ENCODE measurements around the gene IL1A.
"Not testable (repeated sequence)": the region's sequence is repeated elsewhere in the genome, so short reads cannot be mapped to it uniquely, and the experiment has no call there.

IL1A gene, protein sequence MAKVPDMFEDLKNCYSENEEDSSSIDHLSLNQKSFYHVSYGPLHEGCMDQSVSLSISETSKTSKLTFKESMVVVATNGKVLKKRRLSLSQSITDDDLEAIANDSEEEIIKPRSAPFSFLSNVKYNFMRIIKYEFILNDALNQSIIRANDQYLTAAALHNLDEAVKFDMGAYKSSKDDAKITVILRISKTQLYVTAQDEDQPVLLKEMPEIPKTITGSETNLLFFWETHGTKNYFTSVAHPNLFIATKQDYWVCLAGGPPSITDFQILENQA

DNA sequence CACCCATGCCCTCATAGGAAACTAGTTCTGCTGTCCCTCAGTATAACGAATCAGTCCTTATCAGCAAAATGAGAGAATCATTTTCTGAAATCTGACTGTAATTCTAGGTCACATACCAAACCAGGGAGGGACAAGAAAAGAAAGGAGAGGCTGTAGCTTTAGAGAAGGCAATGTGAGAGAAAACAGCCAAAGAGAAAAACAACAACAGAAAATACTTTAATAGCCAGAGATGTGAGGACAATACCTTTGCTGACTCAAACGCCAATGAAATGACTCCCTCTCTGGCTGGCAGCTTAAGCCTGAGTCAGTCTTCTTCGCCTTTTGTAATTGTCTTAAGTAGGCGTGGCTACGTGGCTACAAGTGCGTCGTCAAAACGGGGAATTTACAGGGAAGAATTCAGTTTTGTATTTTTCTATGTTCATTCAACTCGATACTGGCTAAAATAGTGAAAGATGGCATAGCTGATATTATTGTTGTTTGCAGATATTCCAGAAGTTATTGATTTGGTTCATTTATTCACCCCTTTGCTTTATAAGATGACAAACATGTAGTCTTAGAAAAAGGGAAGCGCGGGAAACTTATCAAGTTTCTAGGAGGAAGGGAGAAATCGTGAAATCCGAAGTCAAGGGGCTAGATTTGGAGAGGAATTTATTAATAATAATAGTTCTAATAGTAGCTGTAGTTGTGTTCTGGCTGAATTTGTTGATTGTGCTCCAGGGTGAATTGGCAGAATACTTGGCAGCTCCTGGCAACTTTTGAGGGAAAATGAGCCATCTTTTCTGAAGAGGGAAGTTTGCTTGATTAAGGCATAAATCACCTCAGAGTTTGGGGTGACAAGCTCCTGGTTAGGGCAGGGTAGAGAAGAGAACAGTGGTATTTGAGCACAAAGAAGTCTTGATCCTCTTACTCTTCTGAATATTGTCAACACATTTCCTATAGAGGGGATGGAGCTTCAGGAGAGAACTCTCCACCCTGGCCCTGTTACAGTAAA lies at the start of gene IL1A:
IL1A (minus strand) TSS at position 295 of the 991 bp plus-strand sequence. CDS start 723 bp downstream, outside the sequence.
- DNase-seq (ENCODE audit: low spot score) = no peak

DNA sequence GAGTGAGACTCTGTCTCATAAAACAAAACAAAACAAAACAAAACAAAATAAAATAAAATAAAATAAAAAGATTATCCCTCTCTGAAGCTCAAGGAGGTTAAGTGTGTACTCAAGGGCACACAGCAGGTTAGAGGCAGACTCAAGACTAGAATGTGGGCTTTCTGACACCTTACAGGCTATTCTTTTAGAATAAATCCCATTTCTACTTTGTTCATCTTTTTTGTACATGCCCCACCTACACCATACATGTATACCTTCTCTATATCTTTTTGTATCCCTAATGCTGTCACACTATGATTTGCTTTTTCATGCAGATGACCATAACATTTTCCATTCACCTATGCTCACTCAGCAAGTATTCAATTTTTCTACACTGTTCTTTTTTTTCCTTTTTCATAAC lies 49.7 kb upstream of the IL1A start:
- DNase-seq (ENCODE audit: low spot score) = no peak

DNA sequence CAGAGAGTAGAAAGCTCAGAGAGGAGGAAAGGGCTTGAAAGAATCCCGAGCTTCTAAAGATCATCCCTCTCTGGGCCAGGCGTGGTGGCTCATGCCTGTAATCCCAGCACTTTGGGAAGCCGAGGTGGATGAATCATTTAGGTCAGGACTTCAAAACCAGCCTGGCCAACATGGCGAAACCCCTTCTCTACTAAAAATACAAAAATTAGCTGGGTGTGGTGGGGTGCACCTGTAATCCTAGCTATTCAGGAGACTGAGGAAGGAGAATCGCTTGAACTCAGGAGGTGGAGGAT lies 49.3 kb upstream of the IL1A start:
- DNase-seq (ENCODE audit: low spot score) = not testable (repeated sequence)

- DNase-seq (ENCODE audit: low spot score) = no peak
These were observed 48.7 kb upstream of the IL1A start for GRCh38 chr2:112832841-112833638.

GRCh38 chr2:112831946-112832840 lies 47.9 kb upstream of the IL1A start:
- no peak for DNase-seq (ENCODE audit: low spot score)

DNA sequence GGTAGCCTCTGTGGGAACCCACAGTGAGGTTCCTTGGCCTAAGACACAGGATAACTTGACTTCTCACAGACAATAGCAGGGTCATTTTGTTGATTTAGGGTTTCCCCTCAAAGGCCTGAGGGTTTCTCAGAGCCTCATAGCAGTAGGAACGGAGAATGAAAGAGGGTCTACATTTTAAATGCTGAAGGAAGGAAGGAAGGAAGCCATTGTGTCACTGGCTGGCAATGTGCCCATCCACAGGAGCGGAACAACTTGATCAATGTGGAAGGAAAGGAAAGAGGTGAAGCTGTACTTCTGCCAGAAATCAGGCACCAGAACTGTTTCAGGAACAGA lies 47.2 kb upstream of the IL1A start:
- DNase-seq (ENCODE audit: low spot score) = no peak

- no peak for DNase-seq (ENCODE audit: low spot score)
These were observed 46.6 kb upstream of the IL1A start for GRCh38 chr2:112830682-112831512.

DNA sequence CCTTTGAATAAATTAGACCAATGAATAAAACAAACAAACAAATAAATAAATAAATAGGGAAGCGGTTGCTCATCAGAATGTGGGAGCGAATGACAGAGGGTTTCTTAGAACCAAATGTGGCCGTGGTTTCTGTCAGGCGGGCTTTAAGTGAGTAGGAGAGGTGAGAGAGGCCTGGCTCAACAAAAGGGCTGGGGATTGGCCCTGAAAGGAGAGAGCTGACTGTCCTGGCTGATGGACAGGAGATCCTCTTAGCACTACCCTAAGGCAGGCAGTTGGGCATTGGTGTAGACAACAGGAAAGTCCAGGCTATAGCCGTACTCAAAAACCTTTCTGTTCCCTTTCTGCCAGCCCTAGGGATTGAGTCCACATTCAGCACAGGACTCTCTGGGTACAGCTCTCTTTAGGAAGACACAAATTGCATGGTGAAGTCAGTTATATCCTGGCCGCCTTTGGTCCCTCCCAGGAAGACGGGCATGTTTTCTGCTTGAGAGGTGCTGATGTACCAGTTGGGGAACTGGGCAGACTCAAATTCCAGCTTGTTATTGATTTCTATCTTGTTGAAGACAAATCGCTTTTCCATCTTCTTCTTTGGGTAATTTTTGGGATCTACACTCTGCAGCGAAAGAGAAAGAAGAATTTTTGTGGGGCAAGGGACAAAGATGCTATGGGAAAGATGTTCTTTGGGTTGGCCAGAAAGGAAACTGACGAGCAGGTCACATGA lies 45.8 kb upstream of the IL1A start:
- no peak for DNase-seq (ENCODE audit: low spot score)

GRCh38 chr2:112829101-112829960 lies 45.0 kb upstream of the IL1A start:
- no peak for DNase-seq (ENCODE audit: low spot score)

DNA sequence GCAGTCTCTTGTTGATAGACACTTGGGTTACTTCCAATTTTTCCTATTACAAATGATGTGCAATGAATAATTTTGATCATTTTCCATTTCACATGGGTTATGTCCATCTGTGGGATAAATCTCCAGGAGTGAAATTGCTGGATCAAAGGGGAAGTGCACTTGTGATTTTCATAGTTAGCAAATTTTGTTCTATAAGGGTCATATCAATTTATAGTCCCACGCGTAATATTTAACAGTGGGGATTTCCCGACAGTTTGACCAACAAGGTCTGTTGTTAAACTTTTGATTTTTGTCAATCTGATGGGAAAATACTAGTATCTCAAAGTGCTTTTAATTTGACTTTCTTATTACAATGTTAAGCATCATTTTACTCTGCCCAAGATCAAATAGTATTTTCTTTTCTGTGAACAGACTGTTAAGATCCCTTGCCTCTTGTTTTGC lies 44.0 kb upstream of the IL1A start:
- DNase-seq (ENCODE audit: low spot score) = no peak

GRCh38 chr2:112827604-112828185 lies 43.4 kb upstream of the IL1A start:
- no peak for DNase-seq (ENCODE audit: low spot score)

GRCh38 chr2:112827009-112827408 lies 42.7 kb upstream of the IL1A start:
- no peak for DNase-seq (ENCODE audit: low spot score)

- DNase-seq (ENCODE audit: low spot score) = no peak
These were observed 41.4 kb upstream of the IL1A start for GRCh38 chr2:112825706-112826105.

- DNase-seq (ENCODE audit: low spot score) = no peak
These were observed 40.4 kb upstream of the IL1A start for GRCh38 chr2:112824694-112825085.

- no peak for DNase-seq (ENCODE audit: low spot score)
These were observed 37.4 kb upstream of the IL1A start for GRCh38 chr2:112821682-112822081.

GRCh38 chr2:112821142-112821541 lies 36.8 kb upstream of the IL1A start:
- DNase-seq (ENCODE audit: low spot score) = no peak

DNA sequence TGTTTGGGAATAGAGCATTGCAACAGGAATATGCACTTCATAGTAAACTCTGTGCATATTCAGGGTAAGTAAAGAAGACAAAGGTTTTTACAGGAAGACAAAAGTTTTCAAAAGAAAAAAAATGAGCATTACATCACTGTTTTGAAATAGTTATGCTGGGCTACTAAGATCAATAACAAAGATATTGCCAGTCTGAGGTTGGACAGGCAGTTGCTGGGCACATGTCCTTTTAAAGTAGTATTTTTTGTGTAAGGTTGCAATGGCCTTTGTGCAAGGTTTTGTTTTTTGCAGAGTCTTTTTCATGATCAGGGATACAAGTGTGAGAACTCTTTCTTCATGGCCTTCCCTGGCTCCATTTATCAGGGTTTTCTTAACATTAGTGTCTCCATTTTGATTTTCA lies 36.0 kb upstream of the IL1A start:
- DNase-seq (ENCODE audit: low spot score) = no peak

DNA sequence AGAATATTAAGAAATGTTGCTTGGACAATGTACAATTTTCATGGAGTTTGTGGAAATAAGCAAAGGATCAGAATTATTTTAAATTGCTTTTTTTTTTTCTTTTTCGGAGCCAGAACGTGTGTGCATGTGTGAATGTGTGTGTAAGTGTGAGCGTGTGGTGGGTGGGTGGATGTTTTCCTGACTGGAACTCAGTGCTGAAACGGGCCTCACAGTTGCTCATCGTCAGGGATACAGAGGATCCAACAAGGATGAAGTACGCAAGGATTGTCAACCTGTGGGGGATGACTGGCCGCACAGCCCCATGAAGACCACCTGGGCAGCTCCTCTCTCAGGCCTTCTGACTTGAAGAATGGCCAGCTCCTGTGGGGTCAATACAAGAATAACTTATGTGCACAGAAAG lies 34.8 kb upstream of the IL1A start:
- no peak for DNase-seq (ENCODE audit: low spot score)

All from CD4-positive, alpha-beta T cell treated with Interleukin-6 at 100 ng/mL for 8 hours (primary cell).